HG03460 (cell line): ENCODE data around the gene PROCA1.
"Not testable (repeated sequence)": the region's sequence is repeated elsewhere in the genome, so short reads cannot be mapped to it uniquely, and the experiment has no call there.

ENCODE experiments used
- ATAC-seq: cut with Tn5 transposase; IDR thresholded peaks from one replicate; pipeline ENCODE4 v1.9.1; 2021; ENCODE audit not compliant: unreplicated experiment

PROCA1 gene

GRCh38 chr17:28744104-28744971 is 32.6 kb upstream of the PROCA1 start:
- ATAC-seq = peak; percentile 18

- peak; percentile 49 for ATAC-seq
Observed at GRCh38 chr17:28743243-28744103, 31.8 kb upstream of the PROCA1 start, which contains the start of gene TRAF4. Gene TRAF4, plus strand, starts transcription at chr17:28744011. Its CDS starts 102 bp downstream, at chr17:28744113.

- ATAC-seq = no peak
Observed at GRCh38 chr17:28741358-28742349, 30.0 kb upstream of the PROCA1 start.

- no peak for ATAC-seq
Observed at GRCh38 chr17:28740406-28741357, 29.0 kb upstream of the PROCA1 start.

- ATAC-seq = no peak
Observed at GRCh38 chr17:28738680-28739384, 27.1 kb upstream of the PROCA1 start.

GRCh38 chr17:28737770-28738679 is 26.3 kb upstream of the PROCA1 start:
- peak; percentile 61 for ATAC-seq

- no peak for ATAC-seq
Observed at GRCh38 chr17:28737316-28737715, 25.6 kb upstream of the PROCA1 start.

- not testable (repeated sequence) for ATAC-seq
Observed at GRCh38 chr17:28735913-28736769, 24.5 kb upstream of the PROCA1 start.

- no peak for ATAC-seq
Observed at GRCh38 chr17:28735242-28735722, 23.6 kb upstream of the PROCA1 start.

- no peak for ATAC-seq
Observed at GRCh38 chr17:28734712-28735241, 23.1 kb upstream of the PROCA1 start.

GRCh38 chr17:28733346-28733745 is 21.7 kb upstream of the PROCA1 start:
- no peak for ATAC-seq

- ATAC-seq = no peak
Observed at GRCh38 chr17:28729950-28730330, 18.3 kb upstream of the PROCA1 start.

- ATAC-seq = peak; percentile 35
Observed at GRCh38 chr17:28728364-28729200, 16.9 kb upstream of the PROCA1 start, which contains the start of gene NEK8. Gene NEK8, plus strand, starts transcription at chr17:28728788. Its CDS starts 26 bp downstream, at chr17:28728814.

GRCh38 chr17:28726627-28727491 is 15.2 kb upstream of the PROCA1 start:
- ATAC-seq = peak; percentile 34
